ENCODE data around the gene HNRNPC.
"Not testable (repeated sequence)": the region's sequence is repeated elsewhere in the genome, so short reads cannot be mapped to it uniquely, and the experiment has no call there.

Gene HNRNPC

GRCh38 chr14:21257394-21257909 is 11.8 kb downstream of the HNRNPC start:
- Histone ChIP-seq H3K27ac (ENCODE audit: low read depth, low read length) (no peak overlapping the region), H3K36me3 (ENCODE audit: insufficient read depth, low read length) (peaks cover 96% of the 10 kb centered on the region), H3K27me3 (ENCODE audit: insufficient read depth, low read length) (no peaks in the 10 kb centered on the region), H3K4me3 (ENCODE audit: low read length) (no peak overlapping the region), H3K9me3 (ENCODE audit: insufficient read depth, low read depth, low read length) (no peaks in the 10 kb centered on the region), H3K9ac (ENCODE audit: low read depth, low read length) (0 out of 2 replicates have a peak overlapping the region, but pooled peaks have one; percentile 1), H3K4me1 (ENCODE audit: insufficient read depth, low read length) (peaks cover 40% of the 10 kb centered on the region)
- WGBS, result 80% methylated on average over 6 of the region's 7 CpGs

GRCh38 chr14:21256539-21257393 is 12.5 kb downstream of the HNRNPC start:
- Histone ChIP-seq H3K27me3 (ENCODE audit: insufficient read depth, low read length) (no peaks in the 10 kb centered on the region), H3K4me3 (ENCODE audit: low read length) (no peak overlapping the region), H3K4me1 (ENCODE audit: insufficient read depth, low read length) (peaks cover 34% of the 10 kb centered on the region), H3K36me3 (ENCODE audit: insufficient read depth, low read length) (peaks cover 96% of the 10 kb centered on the region), H3K27ac (ENCODE audit: low read depth, low read length) (no peak overlapping the region), H3K9me3 (ENCODE audit: insufficient read depth, low read depth, low read length) (no peaks in the 10 kb centered on the region), H3K9ac (ENCODE audit: low read depth, low read length) (no peak overlapping the region)
- WGBS, result 95% methylated on average over 10 of the region's 10 CpGs

GRCh38 chr14:21256102-21256447 is 13.2 kb downstream of the HNRNPC start:
- 90% methylated on average over 8 of the region's 8 CpGs for WGBS
- peaks cover 27% of the 10 kb centered on the region for H3K4me1 ChIP-seq (ENCODE audit: insufficient read depth, low read length)
- peaks cover 96% of the 10 kb centered on the region for H3K36me3 ChIP-seq (ENCODE audit: insufficient read depth, low read length)
- H3K27ac ChIP-seq (ENCODE audit: low read depth, low read length), result 0 out of 2 replicates have a peak overlapping the region, but pooled peaks have one; percentile 20
- H3K9ac ChIP-seq (ENCODE audit: low read depth, low read length); H3K27me3 ChIP-seq (ENCODE audit: insufficient read depth, low read length); H3K9me3 ChIP-seq (ENCODE audit: insufficient read depth, low read depth, low read length); H3K4me3 ChIP-seq (ENCODE audit: low read length): not testable (repeated sequence)

GRCh38 chr14:21255385-21256101 is 13.7 kb downstream of the HNRNPC start:
- H3K27ac ChIP-seq (ENCODE audit: low read depth, low read length), result 0 out of 2 replicates have a peak overlapping the region, but pooled peaks have one; percentile 20
- H3K36me3 ChIP-seq (ENCODE audit: insufficient read depth, low read length), result peaks cover 96% of the 10 kb centered on the region
- no peaks in the 10 kb centered on the region for H3K27me3 ChIP-seq (ENCODE audit: insufficient read depth, low read length)
- H3K9me3 ChIP-seq (ENCODE audit: insufficient read depth, low read depth, low read length), result no peaks in the 10 kb centered on the region
- H3K4me1 ChIP-seq (ENCODE audit: insufficient read depth, low read length), result peaks cover 24% of the 10 kb centered on the region
- no peak overlapping the region for H3K9ac ChIP-seq (ENCODE audit: low read depth, low read length)
- WGBS, result 89% methylated on average over 4 of the region's 4 CpGs
- no peak overlapping the region for H3K4me3 ChIP-seq (ENCODE audit: low read length)

- Histone ChIP-seq H3K36me3 (ENCODE audit: insufficient read depth, low read length) (peaks cover 99% of the 10 kb centered on the region), H3K27ac (ENCODE audit: low read depth, low read length) (no peak overlapping the region), H3K4me3 (ENCODE audit: low read length) (no peak overlapping the region), H3K4me1 (ENCODE audit: insufficient read depth, low read length) (peaks cover 6% of the 10 kb centered on the region; the same call in 1 of the 2 replicates), H3K9me3 (ENCODE audit: insufficient read depth, low read depth, low read length) (no peaks in the 10 kb centered on the region), H3K9ac (ENCODE audit: low read depth, low read length) (no peak overlapping the region), H3K27me3 (ENCODE audit: insufficient read depth, low read length) (no peaks in the 10 kb centered on the region)
- WGBS, result 94% methylated on average over 2 of the region's 2 CpGs
These were observed 17.1 kb downstream of the HNRNPC start for GRCh38 chr14:21252149-21252548.

- no peak overlapping the region for H3K9ac ChIP-seq (ENCODE audit: low read depth, low read length)
- H3K4me1 ChIP-seq (ENCODE audit: insufficient read depth, low read length), result peaks cover 6% of the 10 kb centered on the region; the same call in 1 of the 2 replicates
- no peaks in the 10 kb centered on the region for H3K27me3 ChIP-seq (ENCODE audit: insufficient read depth, low read length)
- peaks cover 99% of the 10 kb centered on the region for H3K36me3 ChIP-seq (ENCODE audit: insufficient read depth, low read length)
- H3K4me3 ChIP-seq (ENCODE audit: low read length), result no peak overlapping the region
- H3K27ac ChIP-seq (ENCODE audit: low read depth, low read length), result no peak overlapping the region
- WGBS, result 99% methylated on average over 4 of the region's 5 CpGs
- no peaks in the 10 kb centered on the region for H3K9me3 ChIP-seq (ENCODE audit: insufficient read depth, low read depth, low read length)
These were observed 18.0 kb downstream of the HNRNPC start for GRCh38 chr14:21251215-21251614.

- Histone ChIP-seq H3K36me3 (ENCODE audit: insufficient read depth, low read length) (peaks cover 98% of the 10 kb centered on the region), H3K9ac (ENCODE audit: low read depth, low read length) (no peak overlapping the region), H3K27ac (ENCODE audit: low read depth, low read length) (no peak overlapping the region), H3K27me3 (ENCODE audit: insufficient read depth, low read length) (no peaks in the 10 kb centered on the region), H3K9me3 (ENCODE audit: insufficient read depth, low read depth, low read length) (no peaks in the 10 kb centered on the region), H3K4me3 (ENCODE audit: low read length) (no peak overlapping the region), H3K4me1 (ENCODE audit: insufficient read depth, low read length) (no peaks in the 10 kb centered on the region; the same call in 1 of the 2 replicates)
- WGBS, result 97% methylated on average over 8 of the region's 8 CpGs
These were observed 20.4 kb downstream of the HNRNPC start for GRCh38 chr14:21248739-21249411.

GRCh38 chr14:21248338-21248737 is 20.9 kb downstream of the HNRNPC start:
- Histone ChIP-seq H3K27me3 (ENCODE audit: insufficient read depth, low read length) (no peaks in the 10 kb centered on the region), H3K4me1 (ENCODE audit: insufficient read depth, low read length) (no peaks in the 10 kb centered on the region; the same call in 1 of the 2 replicates), H3K36me3 (ENCODE audit: insufficient read depth, low read length) (peaks cover 98% of the 10 kb centered on the region), H3K27ac (ENCODE audit: low read depth, low read length) (no peak overlapping the region), H3K9ac (ENCODE audit: low read depth, low read length) (no peak overlapping the region), H3K4me3 (ENCODE audit: low read length) (no peak overlapping the region), H3K9me3 (ENCODE audit: insufficient read depth, low read depth, low read length) (no peaks in the 10 kb centered on the region)
- WGBS, result 94% methylated on average over 1 of the region's 1 CpG

GRCh38 chr14:21245813-21246212 is 23.4 kb downstream of the HNRNPC start:
- H3K4me3 ChIP-seq (ENCODE audit: low read length), result no peak overlapping the region
- WGBS, result 95% methylated on average over 7 of the region's 7 CpGs
- H3K27me3 ChIP-seq (ENCODE audit: insufficient read depth, low read length), result no peaks in the 10 kb centered on the region
- no peak overlapping the region for H3K27ac ChIP-seq (ENCODE audit: low read depth, low read length)
- H3K9me3 ChIP-seq (ENCODE audit: insufficient read depth, low read depth, low read length), result no peaks in the 10 kb centered on the region
- H3K36me3 ChIP-seq (ENCODE audit: insufficient read depth, low read length), result peaks cover 97% of the 10 kb centered on the region
- H3K4me1 ChIP-seq (ENCODE audit: insufficient read depth, low read length), result peaks cover 6% of the 10 kb centered on the region; the same call in 1 of the 2 replicates
- H3K9ac ChIP-seq (ENCODE audit: low read depth, low read length), result no peak overlapping the region

GRCh38 chr14:21244544-21244943 is 24.7 kb downstream of the HNRNPC start:
- peaks cover 97% of the 10 kb centered on the region for H3K36me3 ChIP-seq (ENCODE audit: insufficient read depth, low read length)
- H3K27ac ChIP-seq (ENCODE audit: low read depth, low read length), result no peak overlapping the region

More at GRCh38 chr14:21244544-21244943, 24.7 kb downstream of the HNRNPC start:
- Histone ChIP-seq H3K9me3 (ENCODE audit: insufficient read depth, low read depth, low read length) (no peaks in the 10 kb centered on the region), H3K4me1 (ENCODE audit: insufficient read depth, low read length) (0 out of 2 replicates have a peak, but pooled peaks cover 6% of the 10 kb centered on the region), H3K4me3 (ENCODE audit: low read length) (no peak overlapping the region), H3K27me3 (ENCODE audit: insufficient read depth, low read length) (no peaks in the 10 kb centered on the region), H3K9ac (ENCODE audit: low read depth, low read length) (no peak overlapping the region)
- 97% methylated on average over 7 of the region's 7 CpGs for WGBS
